T-helper 2 cell treated with Interferon-gamma antibody and Interleukin-4, amounts not matched to agents 5 μg/mL and 100 μg/mL, for 36 hours (primary cell): ENCODE measurements around the gene ZNF749.

Experiments used
- DNase-seq: peaks from one replicate; pipeline ENCODE4 v3.0.0; 2021; ENCODE audit warnings: low spot score
- H3K27ac Mint-ChIP-seq: one replicate; pipeline ENCODE4 v1.8.0; 2021; ENCODE audit warnings: mild to moderate bottlenecking, mixed read lengths
- H3K27me3 Mint-ChIP-seq: one replicate; pipeline ENCODE4 v1.8.0; 2021; ENCODE audit warnings: low read depth, mixed read lengths
- H3K36me3 Mint-ChIP-seq: one replicate; pipeline ENCODE4 v1.8.0; 2021; ENCODE audit warnings: low read depth, mixed read lengths
- H3K4me1 Mint-ChIP-seq: one replicate; pipeline ENCODE4 v1.8.0; 2021; ENCODE audit warnings: low read depth, mixed read lengths
- H3K4me3 Mint-ChIP-seq: one replicate; pipeline ENCODE4 v1.8.0; 2022; ENCODE audit warnings: mild to moderate bottlenecking, moderate library complexity, mixed read lengths
- H3K9me3 Mint-ChIP-seq: one replicate; pipeline ENCODE4 v1.8.0; 2021; ENCODE audit warnings: mixed read lengths

Gene ZNF749

GRCh38 chr19:57435062-57435978 is at the start of gene ZNF749:
Gene ZNF749, plus strand, starts transcription at chr19:57435325. Its CDS starts 254 bp downstream, at chr19:57435579.
- Mint-ChIP-seq H3K27me3 (no peaks in the 10 kb centered on the region), H3K27ac (peak within 1 kb of the TSS; percentile 96), H3K36me3 (peaks cover 49% of the 10 kb centered on the region), H3K4me1 (peaks cover 17% of the 10 kb centered on the region), H3K9me3 (peaks cover 54% of the 10 kb centered on the region), H3K4me3 (peak within 1 kb of the TSS; percentile 86)
- peak; percentile 97 for DNase-seq

GRCh38 chr19:57389194-57389729 is 45.9 kb upstream of the ZNF749 start:
- H3K4me3 Mint-ChIP-seq = peak overlapping the region; percentile 95
- H3K9me3 Mint-ChIP-seq = peaks cover 54% of the 10 kb centered on the region
- peaks cover 36% of the 10 kb centered on the region for H3K36me3 Mint-ChIP-seq
- no peaks in the 10 kb centered on the region for H3K27me3 Mint-ChIP-seq
- no peak for DNase-seq
- peak overlapping the region; percentile 97 for H3K27ac Mint-ChIP-seq
- peaks cover 18% of the 10 kb centered on the region for H3K4me1 Mint-ChIP-seq

DNA sequence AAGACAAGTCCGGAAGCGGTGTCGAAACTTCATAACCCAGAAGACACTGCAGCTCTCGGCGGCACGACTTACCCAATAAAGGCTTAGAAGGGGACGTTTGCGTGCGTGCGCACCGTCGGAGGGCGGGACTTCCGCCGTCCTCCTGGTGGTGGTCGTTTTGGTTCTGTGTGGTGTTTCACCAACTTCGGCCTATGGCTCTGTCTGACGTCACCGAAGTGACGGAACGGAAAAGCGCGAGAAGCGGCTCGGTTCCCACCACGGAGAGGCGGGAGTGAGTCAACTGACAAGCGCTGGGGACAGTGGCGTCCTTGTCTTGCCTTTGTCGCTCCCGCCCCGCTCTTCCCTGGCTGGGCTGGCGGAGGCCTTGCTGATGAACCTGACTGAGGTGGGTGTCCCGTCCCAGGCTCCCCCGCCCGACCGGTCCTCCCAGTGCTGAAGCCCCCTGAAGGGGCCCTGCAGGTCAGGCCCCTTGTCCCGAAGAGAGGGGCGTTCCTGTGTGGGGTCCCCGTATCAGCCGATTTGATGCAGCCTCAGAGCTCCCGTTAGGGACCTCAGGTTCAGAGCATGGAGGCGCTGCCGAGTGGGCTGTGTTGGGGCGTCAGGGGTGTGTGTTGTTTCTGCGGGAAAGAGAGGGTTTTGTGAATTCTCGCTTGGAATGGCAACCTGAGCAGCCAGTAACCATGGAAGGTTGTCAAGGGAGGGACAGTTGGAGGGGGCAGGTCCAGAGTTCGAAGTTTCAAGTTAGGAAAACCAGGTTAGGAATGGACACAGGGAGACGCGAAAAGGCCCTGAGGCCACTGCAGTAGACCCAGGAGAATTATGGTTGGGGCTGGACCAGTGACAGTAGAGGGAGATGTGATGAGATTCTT is 45.2 kb upstream of the ZNF749 start, which contains the start of gene ZNF548:
TSS of gene ZNF548 (plus strand) at position 125 of the 869 bp plus-strand sequence. CDS start at position 371, 246 bp downstream.
- peaks cover 19% of the 10 kb centered on the region for H3K4me1 Mint-ChIP-seq
- peak within 1 kb of the TSS; percentile 95 for H3K4me3 Mint-ChIP-seq
- no peaks in the 10 kb centered on the region for H3K27me3 Mint-ChIP-seq
- H3K27ac Mint-ChIP-seq = peak within 1 kb of the TSS; percentile 97
- H3K9me3 Mint-ChIP-seq = peaks cover 57% of the 10 kb centered on the region
- H3K36me3 Mint-ChIP-seq = peaks cover 43% of the 10 kb centered on the region
- peak; percentile 95 for DNase-seq

GRCh38 chr19:57395710-57396109 is 39.4 kb upstream of the ZNF749 start:
- Mint-ChIP-seq H3K9me3 (peaks cover 68% of the 10 kb centered on the region), H3K4me1 (peaks cover 8% of the 10 kb centered on the region), H3K36me3 (peaks cover 85% of the 10 kb centered on the region), H3K27ac (no peak overlapping the region), H3K27me3 (no peaks in the 10 kb centered on the region), H3K4me3 (no peak overlapping the region)
- no peak for DNase-seq

- no peaks in the 10 kb centered on the region for H3K27me3 Mint-ChIP-seq
- no peak overlapping the region for H3K27ac Mint-ChIP-seq
- H3K4me3 Mint-ChIP-seq = no peak overlapping the region
- DNase-seq = no peak
- peaks cover 82% of the 10 kb centered on the region for H3K9me3 Mint-ChIP-seq
- peaks cover 2% of the 10 kb centered on the region for H3K4me1 Mint-ChIP-seq
- H3K36me3 Mint-ChIP-seq = peaks cover 69% of the 10 kb centered on the region
Measured at GRCh38 chr19:57398868-57399267, 36.3 kb upstream of the ZNF749 start.

DNA sequence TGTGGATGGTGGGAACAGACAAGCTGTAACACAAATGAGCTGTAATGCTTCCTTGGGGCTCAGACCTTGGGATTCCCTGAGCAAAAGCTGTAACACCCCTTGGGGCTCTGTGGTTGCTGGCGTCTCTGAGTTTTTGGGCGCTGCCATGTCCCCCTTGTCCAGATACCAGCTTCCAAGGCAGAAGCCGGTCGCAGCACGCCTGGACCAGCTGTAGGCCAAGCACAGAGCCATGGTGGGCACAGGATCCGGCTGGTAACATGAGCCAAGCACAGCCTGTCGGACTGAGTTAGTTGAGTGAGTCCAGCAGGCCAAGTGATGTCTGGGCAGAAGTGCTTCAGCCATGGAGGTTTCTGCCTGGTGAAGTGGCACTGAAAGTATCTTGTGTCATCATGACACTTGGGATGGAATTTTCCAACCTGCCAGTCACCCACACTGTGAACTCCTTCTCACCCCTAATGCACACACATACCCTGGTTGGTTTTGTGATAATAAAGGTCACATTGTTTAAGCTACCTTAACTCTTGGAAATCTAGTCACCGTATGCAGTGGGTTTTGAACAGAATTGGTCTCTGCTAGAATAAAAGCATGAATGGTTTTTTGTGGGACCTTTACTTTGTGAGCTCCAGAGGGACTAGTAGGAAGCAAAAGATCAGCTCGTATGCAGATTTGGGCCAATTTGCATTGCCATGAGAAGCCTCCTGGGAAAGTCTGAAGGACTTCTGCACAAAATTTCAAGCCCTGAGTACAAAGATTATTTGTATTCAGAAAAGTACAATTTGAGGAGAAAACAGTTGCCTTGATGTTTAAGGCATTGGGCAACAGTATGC is 31.2 kb upstream of the ZNF749 start:
- no peak overlapping the region for H3K27ac Mint-ChIP-seq
- H3K9me3 Mint-ChIP-seq = peaks cover 39% of the 10 kb centered on the region
- H3K27me3 Mint-ChIP-seq = no peaks in the 10 kb centered on the region
- peaks cover 4% of the 10 kb centered on the region for H3K4me1 Mint-ChIP-seq
- no peak for DNase-seq
- no peak overlapping the region for H3K4me3 Mint-ChIP-seq
- H3K36me3 Mint-ChIP-seq = peaks cover 18% of the 10 kb centered on the region

- peak; percentile 39 for DNase-seq
- H3K4me1 Mint-ChIP-seq = peaks cover 14% of the 10 kb centered on the region
- H3K4me3 Mint-ChIP-seq = no peak overlapping the region
- H3K36me3 Mint-ChIP-seq = peaks cover 2% of the 10 kb centered on the region
- no peak overlapping the region for H3K27ac Mint-ChIP-seq
- H3K27me3 Mint-ChIP-seq = no peaks in the 10 kb centered on the region
- H3K9me3 Mint-ChIP-seq = peaks cover 29% of the 10 kb centered on the region
Measured at GRCh38 chr19:57406516-57407123, 28.5 kb upstream of the ZNF749 start.

DNA sequence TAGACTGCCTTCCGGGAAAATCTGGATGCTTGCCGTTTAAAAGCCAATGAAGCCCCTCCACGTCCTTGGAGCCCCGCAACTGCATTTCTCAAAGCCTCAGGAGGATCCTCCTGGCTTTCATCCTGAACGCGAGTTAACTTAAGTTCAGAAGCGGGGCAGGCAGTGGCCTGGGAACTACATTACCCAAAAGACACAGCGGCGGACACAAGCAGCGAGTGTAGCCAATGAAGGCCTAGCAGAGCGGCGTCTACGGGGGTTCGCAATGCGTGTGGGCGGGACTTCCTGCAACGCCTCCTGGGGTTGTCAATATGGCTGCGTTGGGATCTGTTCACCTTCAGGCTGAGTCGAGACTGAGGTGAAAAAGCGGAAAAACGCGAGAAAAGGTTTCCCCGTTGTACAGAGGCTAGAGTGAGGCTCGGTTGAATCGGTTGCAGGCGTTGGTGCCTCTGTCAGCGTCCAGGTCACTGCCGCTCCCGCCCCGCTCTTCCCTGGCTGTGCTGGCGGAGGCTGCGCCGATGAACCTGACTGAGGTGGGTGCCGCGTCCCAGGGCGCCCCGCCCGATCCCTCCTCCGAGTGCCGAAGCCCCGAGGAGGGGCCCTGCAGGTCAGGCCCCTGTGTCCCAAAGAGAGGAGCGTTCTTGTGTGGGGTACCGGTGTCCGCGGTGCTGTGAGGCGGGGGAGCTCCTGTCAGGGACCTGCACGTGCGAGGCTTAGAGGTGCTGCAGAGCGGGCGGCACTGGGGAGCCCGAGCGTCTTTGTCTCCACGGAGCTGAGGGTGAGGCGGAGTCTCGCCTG is 24.1 kb upstream of the ZNF749 start, which contains the start of gene ZNF17:
TSS of gene ZNF17 (plus strand) at position 285 of the 795 bp plus-strand sequence. CDS start 2,455 bp downstream, outside the sequence.
- peaks cover 17% of the 10 kb centered on the region for H3K4me1 Mint-ChIP-seq
- peak; percentile 91 for DNase-seq
- H3K27me3 Mint-ChIP-seq = no peaks in the 10 kb centered on the region
- H3K36me3 Mint-ChIP-seq = peaks cover 32% of the 10 kb centered on the region
- H3K9me3 Mint-ChIP-seq = peaks cover 31% of the 10 kb centered on the region
- H3K27ac Mint-ChIP-seq = peak within 1 kb of the TSS; percentile 81
- peak within 1 kb of the TSS; percentile 95 for H3K4me3 Mint-ChIP-seq

DNA sequence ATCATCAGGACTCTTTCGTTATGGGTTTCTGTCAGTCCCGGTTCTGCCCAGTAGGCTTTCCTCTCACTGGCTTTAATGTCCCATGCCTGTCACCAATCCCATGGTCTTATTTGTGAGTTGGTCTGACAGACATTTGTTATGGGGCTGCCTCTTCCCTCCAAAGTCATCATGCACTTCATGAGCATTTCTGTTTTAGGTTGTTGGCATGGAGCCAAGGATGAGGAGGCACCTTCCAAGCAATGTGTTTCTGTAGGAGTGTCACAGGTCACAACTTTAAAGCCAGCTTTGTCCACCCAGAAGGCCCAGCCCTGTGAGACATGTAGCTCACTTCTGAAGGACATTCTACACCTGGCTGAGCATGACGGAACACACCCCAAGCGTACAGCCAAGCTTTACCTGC is 15.7 kb upstream of the ZNF749 start:
- no peak for DNase-seq
- H3K4me3 Mint-ChIP-seq = no peak overlapping the region
- no peak overlapping the region for H3K27ac Mint-ChIP-seq
- no peaks in the 10 kb centered on the region for H3K27me3 Mint-ChIP-seq
- H3K9me3 Mint-ChIP-seq = peaks cover 71% of the 10 kb centered on the region
- H3K36me3 Mint-ChIP-seq = peaks cover 72% of the 10 kb centered on the region
- H3K4me1 Mint-ChIP-seq = no peaks in the 10 kb centered on the region

DNA sequence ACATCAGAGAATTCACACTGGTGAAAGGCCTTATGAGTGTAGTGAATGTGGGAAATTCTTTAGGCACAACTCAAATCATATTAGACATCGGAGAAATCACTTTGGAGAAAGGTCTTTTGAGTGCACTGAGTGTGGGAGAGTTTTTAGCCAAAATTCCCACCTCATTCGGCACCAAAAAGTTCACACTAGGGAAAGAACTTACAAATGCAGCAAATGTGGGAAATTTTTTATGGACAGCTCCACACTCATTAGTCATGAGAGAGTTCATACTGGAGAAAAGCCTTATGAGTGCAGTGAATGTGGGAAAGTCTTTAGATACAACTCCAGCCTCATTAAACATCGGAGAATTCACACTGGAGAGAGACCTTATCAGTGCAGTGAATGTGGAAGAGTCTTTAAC is 14.1 kb upstream of the ZNF749 start:
- peaks cover 56% of the 10 kb centered on the region for H3K36me3 Mint-ChIP-seq
- no peak overlapping the region for H3K27ac Mint-ChIP-seq
- H3K9me3 Mint-ChIP-seq = peaks cover 63% of the 10 kb centered on the region
- no peaks in the 10 kb centered on the region for H3K27me3 Mint-ChIP-seq
- H3K4me1 Mint-ChIP-seq = no peaks in the 10 kb centered on the region
- H3K4me3 Mint-ChIP-seq = no peak overlapping the region
- no peak for DNase-seq

DNA sequence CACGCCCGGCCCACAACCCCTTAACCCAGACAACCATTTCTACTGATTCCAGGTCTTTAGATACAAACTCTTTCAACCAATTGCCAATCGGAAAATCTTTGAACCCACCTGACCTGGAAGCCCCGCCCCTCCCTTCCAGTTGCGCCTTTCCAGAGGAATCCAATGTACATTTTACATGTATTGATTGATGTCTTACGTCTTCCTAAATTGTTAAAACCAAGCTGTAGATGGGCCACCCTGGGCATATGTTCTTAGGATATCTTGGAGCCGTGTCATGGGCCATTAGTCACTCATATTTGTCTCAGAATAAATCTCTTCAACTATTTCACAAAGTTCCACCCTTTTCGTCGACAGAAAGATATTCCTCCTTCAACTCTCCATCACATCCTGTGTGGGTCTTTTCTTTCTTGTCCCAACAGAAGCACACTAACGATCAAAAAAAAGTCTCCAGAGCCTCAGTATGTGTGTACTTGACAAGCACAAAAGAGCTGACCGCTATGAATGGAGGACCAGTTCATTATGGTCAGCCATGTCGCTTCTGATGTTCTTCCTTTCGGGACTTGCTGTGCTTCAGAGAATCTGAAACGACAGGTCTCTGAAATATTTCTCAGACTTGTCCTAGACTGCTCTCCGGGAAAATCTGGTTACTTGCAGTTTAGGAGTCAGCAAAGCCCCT is 601 bp upstream of the ZNF749 start:
- H3K9me3 Mint-ChIP-seq = peaks cover 52% of the 10 kb centered on the region
- H3K4me3 Mint-ChIP-seq = peak overlapping the region; percentile 86
- peak overlapping the region; percentile 96 for H3K27ac Mint-ChIP-seq
- no peaks in the 10 kb centered on the region for H3K27me3 Mint-ChIP-seq
- DNase-seq = no peak
- peaks cover 17% of the 10 kb centered on the region for H3K4me1 Mint-ChIP-seq
- peaks cover 41% of the 10 kb centered on the region for H3K36me3 Mint-ChIP-seq

DNA sequence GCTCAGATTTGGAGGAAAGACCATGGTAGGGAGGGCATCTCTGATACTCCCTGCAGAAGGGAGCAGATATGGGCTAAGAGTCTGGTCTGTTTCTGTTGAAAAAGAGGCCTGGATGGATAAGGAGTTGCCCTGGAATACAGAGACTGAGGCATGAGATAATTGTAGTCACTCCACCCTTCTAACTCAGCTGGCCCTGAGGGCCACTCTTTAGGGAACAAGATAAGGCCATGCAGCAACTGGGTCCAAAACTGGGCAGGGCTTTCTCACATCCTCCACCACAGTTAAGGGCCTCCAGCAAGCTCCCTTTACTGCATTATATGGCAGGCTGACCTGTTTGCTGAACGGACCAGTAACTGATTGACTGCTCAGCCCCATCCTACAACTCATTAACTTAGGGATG is 1.3 kb downstream of the ZNF749 start:
- Mint-ChIP-seq H3K27ac (peak overlapping the region; percentile 96), H3K9me3 (peaks cover 54% of the 10 kb centered on the region), H3K27me3 (no peaks in the 10 kb centered on the region), H3K4me3 (peak overlapping the region; percentile 86), H3K4me1 (peaks cover 17% of the 10 kb centered on the region), H3K36me3 (peaks cover 54% of the 10 kb centered on the region)
- no peak for DNase-seq
